ENCODE measurements around the gene CGB5.

Gene CGB5

GRCh38 chr19:49006905-49007304, 36.7 kb upstream of the CGB5 start:
- no peaks in the 10 kb centered on the region for H3K79me2 ChIP-seq (ENCODE audit: insufficient read depth, low read length)
- no peak for TF ChIP-seq EZH2phosphoT487 (IDR thresholded peaks at IDR 0.05; ENCODE audit: borderline replicate concordance)
- TF ChIP-seq CTCF (conservative IDR thresholded peaks at IDR 0.05; ENCODE audit: low read length) = no peak
- H3K9me3 ChIP-seq (ENCODE audit: insufficient read depth, low read depth, low read length) = no peaks in the 10 kb centered on the region
- no peaks in the 10 kb centered on the region for H3K27me3 ChIP-seq (ENCODE audit: insufficient read depth, low read length, poor library complexity, severe bottlenecking)
- H3K4me1 ChIP-seq (ENCODE audit: insufficient read depth, low read length, poor library complexity, severe bottlenecking) = no peaks in the 10 kb centered on the region
- H3K4me2 ChIP-seq (ENCODE audit: low read depth, low read length, poor library complexity, severe bottlenecking) = no peak overlapping the region
- no peak overlapping the region for H3K9ac ChIP-seq (ENCODE audit: low read depth, low read length, poor library complexity, severe bottlenecking)
- H4K20me1 ChIP-seq (ENCODE audit: insufficient read depth, low read length, poor library complexity, severe bottlenecking) = no peaks in the 10 kb centered on the region
- H3K36me3 ChIP-seq (ENCODE audit: insufficient read depth, low read length) = peaks cover 64% of the 10 kb centered on the region; the same call in 1 of the 2 replicates
- H3K9me2 ChIP-seq (replicated peaks; ENCODE audit: low read depth, low read length) = no peaks in the 10 kb centered on the region
- no peak overlapping the region for H3K4me3 ChIP-seq (ENCODE audit: low read length, poor library complexity, severe bottlenecking)
- no peaks in the 10 kb centered on the region for H3F3A ChIP-seq (ENCODE audit: low read depth)
- no peak overlapping the region for H2AFZ ChIP-seq (ENCODE audit: low read length)

GRCh38 chr19:49009828-49010227, 33.8 kb upstream of the CGB5 start:
- Histone ChIP-seq H3K79me2 (ENCODE audit: insufficient read depth, low read length) (no peaks in the 10 kb centered on the region), H3K27me3 (ENCODE audit: insufficient read depth, low read length, poor library complexity, severe bottlenecking) (no peaks in the 10 kb centered on the region), H3K4me3 (ENCODE audit: low read length, poor library complexity, severe bottlenecking) (no peak overlapping the region), H3K36me3 (ENCODE audit: insufficient read depth, low read length) (peaks cover 62% of the 10 kb centered on the region; the same call in 1 of the 2 replicates), H4K20me1 (ENCODE audit: insufficient read depth, low read length, poor library complexity, severe bottlenecking) (no peaks in the 10 kb centered on the region), H2AFZ (ENCODE audit: low read length) (no peak overlapping the region), H3K9ac (ENCODE audit: low read depth, low read length, poor library complexity, severe bottlenecking) (no peak overlapping the region), H3K4me1 (ENCODE audit: insufficient read depth, low read length, poor library complexity, severe bottlenecking) (no peaks in the 10 kb centered on the region), H3K4me2 (ENCODE audit: low read depth, low read length, poor library complexity, severe bottlenecking) (no peak overlapping the region), H3F3A (ENCODE audit: low read depth) (no peaks in the 10 kb centered on the region), H3K9me3 (ENCODE audit: insufficient read depth, low read depth, low read length) (no peaks in the 10 kb centered on the region), H3K9me2 (replicated peaks; ENCODE audit: low read depth, low read length) (no peaks in the 10 kb centered on the region)
- TF ChIP-seq CTCF (conservative IDR thresholded peaks at IDR 0.05; ENCODE audit: low read length) (no peak), EZH2phosphoT487 (IDR thresholded peaks at IDR 0.05; ENCODE audit: borderline replicate concordance) (no peak)

- Histone ChIP-seq H3K9ac (ENCODE audit: low read depth, low read length, poor library complexity, severe bottlenecking) (no peak overlapping the region), H3K4me3 (ENCODE audit: low read length, poor library complexity, severe bottlenecking) (no peak overlapping the region)
Observed at GRCh38 chr19:49010453-49010852, 33.2 kb upstream of the CGB5 start.

More at GRCh38 chr19:49010453-49010852, 33.2 kb upstream of the CGB5 start:
- Histone ChIP-seq H3K9me2 (replicated peaks; ENCODE audit: low read depth, low read length) (no peaks in the 10 kb centered on the region), H3K79me2 (ENCODE audit: insufficient read depth, low read length) (no peaks in the 10 kb centered on the region), H2AFZ (ENCODE audit: low read length) (no peak overlapping the region), H3K36me3 (ENCODE audit: insufficient read depth, low read length) (peaks cover 63% of the 10 kb centered on the region; the same call in 1 of the 2 replicates), H3K4me2 (ENCODE audit: low read depth, low read length, poor library complexity, severe bottlenecking) (no peak overlapping the region), H3F3A (ENCODE audit: low read depth) (no peaks in the 10 kb centered on the region), H4K20me1 (ENCODE audit: insufficient read depth, low read length, poor library complexity, severe bottlenecking) (no peaks in the 10 kb centered on the region), H3K4me1 (ENCODE audit: insufficient read depth, low read length, poor library complexity, severe bottlenecking) (no peaks in the 10 kb centered on the region), H3K27me3 (ENCODE audit: insufficient read depth, low read length, poor library complexity, severe bottlenecking) (no peaks in the 10 kb centered on the region), H3K9me3 (ENCODE audit: insufficient read depth, low read depth, low read length) (no peaks in the 10 kb centered on the region)
- TF ChIP-seq CTCF (conservative IDR thresholded peaks at IDR 0.05; ENCODE audit: low read length) (no peak), EZH2phosphoT487 (IDR thresholded peaks at IDR 0.05; ENCODE audit: borderline replicate concordance) (no peak)

Measured in Loucy (cell line).